ENCODE results near the gene PHYHD1.

Gene PHYHD1

DNA sequence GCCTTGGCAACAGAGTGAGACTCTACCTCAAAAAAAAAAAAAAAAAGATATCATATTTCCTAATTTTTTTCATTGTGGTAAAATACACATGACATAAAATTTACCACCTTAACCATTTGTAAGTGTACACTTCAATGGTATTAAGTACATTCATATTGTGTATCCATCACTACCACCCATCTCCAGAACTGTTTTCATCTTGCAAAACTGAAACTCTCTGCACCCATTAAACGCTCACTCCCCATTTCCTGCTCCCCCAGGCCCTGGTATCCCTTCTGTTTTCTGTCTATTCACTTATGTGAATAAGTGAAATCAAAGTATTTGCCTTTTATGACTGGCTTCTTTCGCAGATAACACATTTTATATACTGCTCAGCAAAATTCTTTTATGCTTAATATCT lies 26.0 kb upstream of the PHYHD1 start:
- H3K4me3 Mint-ChIP-seq: peak overlapping the region; percentile 38
- H3K4me1 Mint-ChIP-seq: peaks cover 69% of the 10 kb centered on the region
- H3K27ac Mint-ChIP-seq: peak overlapping the region; percentile 71
- no peaks in the 10 kb centered on the region for H3K9me3 Mint-ChIP-seq
- no peaks in the 10 kb centered on the region for H3K27me3 Mint-ChIP-seq
- peaks cover 10% of the 10 kb centered on the region for H3K36me3 Mint-ChIP-seq

DNA sequence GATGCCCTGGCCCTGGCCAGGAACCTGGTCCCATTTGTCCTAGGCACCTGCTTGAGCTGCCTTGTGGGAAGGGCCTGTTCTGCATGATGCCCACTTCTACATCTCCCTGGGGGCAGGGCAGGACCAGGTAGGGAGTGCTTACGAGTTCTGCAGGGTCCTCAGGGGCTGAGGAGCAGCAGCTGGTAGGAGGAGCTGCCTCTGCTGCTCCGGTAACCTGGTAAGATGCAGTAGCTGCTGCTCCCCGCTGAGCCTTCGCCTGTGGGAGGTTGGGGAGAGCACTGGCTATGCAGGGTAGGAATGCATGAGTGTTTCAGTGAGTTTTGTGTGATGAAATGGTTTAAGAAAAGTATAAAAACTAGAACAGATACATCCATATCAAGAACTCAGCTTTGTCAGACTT lies 25.2 kb upstream of the PHYHD1 start:
- H3K4me3 Mint-ChIP-seq: no peak overlapping the region

GRCh38 chr9:128898382-128898781 lies 22.4 kb upstream of the PHYHD1 start:
- H3K27ac Mint-ChIP-seq: peak overlapping the region; percentile 94
- H3K9me3 Mint-ChIP-seq: no peaks in the 10 kb centered on the region
- peaks cover 83% of the 10 kb centered on the region for H3K4me1 Mint-ChIP-seq
- H3K27me3 Mint-ChIP-seq: no peaks in the 10 kb centered on the region
- H3K4me3 Mint-ChIP-seq: peak overlapping the region; percentile 42
- peaks cover 8% of the 10 kb centered on the region for H3K36me3 Mint-ChIP-seq

More for the DNA sequence above, 25.2 kb upstream of the PHYHD1 start:
- H3K27ac Mint-ChIP-seq: no peak overlapping the region
- H3K27me3 Mint-ChIP-seq: no peaks in the 10 kb centered on the region
- H3K36me3 Mint-ChIP-seq: peaks cover 10% of the 10 kb centered on the region
- peaks cover 75% of the 10 kb centered on the region for H3K4me1 Mint-ChIP-seq
- H3K9me3 Mint-ChIP-seq: no peaks in the 10 kb centered on the region

GRCh38 chr9:128898845-128899565 lies 21.8 kb upstream of the PHYHD1 start:
- H3K9me3 Mint-ChIP-seq: no peaks in the 10 kb centered on the region
- H3K27ac Mint-ChIP-seq: peak overlapping the region; percentile 91
- peaks cover 7% of the 10 kb centered on the region for H3K36me3 Mint-ChIP-seq
- H3K27me3 Mint-ChIP-seq: no peaks in the 10 kb centered on the region
- peaks cover 84% of the 10 kb centered on the region for H3K4me1 Mint-ChIP-seq
- peak overlapping the region; percentile 66 for H3K4me3 Mint-ChIP-seq

DNA sequence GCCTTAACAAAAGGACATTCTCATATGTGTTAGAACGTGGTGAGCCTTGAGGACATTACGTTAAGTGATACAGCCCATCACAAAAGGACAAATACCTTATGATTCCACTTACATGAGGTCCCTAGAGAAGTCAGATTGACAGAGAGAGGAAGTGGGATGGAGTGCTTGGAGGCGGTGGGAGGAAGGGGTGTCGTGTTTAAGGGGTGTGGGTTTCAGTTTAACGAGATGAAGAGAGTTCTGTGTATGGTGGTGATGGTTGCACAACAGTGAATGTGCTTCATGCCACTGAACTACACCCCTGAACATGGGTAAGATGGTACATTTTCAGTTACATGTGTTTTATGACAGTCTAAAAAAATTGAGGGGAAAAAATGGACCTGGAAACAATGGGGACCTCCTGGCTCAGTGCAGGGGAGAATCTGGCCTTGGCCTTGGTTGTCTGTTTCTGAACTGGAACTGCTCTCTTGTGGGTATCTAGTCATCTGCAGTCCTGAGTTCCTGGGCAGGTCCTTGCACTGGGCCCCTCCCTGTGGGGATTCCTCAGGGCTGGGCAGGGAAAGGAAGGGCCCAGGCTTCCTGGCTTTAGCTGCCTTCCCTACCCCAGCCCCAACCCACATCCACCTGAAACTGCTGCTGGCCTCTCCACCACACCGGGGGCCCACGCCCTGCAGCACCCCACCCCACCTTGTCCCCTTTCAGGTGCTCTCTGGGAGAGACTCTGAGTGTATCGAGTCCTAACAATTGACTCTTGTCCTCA lies 21.0 kb upstream of the PHYHD1 start:
- peaks cover 7% of the 10 kb centered on the region for H3K36me3 Mint-ChIP-seq
- peak overlapping the region; percentile 66 for H3K4me3 Mint-ChIP-seq
- H3K4me1 Mint-ChIP-seq: peaks cover 84% of the 10 kb centered on the region

DNA sequence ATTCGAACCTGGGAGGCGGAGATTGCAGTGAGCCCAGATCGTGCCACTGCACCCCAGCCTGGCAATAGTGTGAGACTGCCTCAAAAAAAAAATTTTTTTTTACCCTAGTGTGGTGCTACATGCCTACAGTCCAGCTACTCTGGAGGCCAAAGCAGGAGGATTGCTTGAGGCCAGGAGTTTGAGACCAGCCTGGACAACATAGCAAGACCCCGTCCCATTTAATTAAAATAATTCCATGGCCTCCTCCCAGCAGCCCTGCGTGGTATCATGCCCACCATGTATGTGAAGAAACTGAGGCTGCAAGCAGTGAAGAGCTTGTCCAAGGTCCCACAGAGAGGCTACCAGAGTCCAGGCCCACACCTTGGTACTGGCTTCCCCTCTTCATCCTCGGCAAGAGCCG lies 19.4 kb upstream of the PHYHD1 start:
- Mint-ChIP-seq H3K4me1 (peaks cover 76% of the 10 kb centered on the region), H3K27me3 (no peaks in the 10 kb centered on the region), H3K36me3 (peaks cover 5% of the 10 kb centered on the region), H3K27ac (peak overlapping the region; percentile 35), H3K4me3 (no peak overlapping the region), H3K9me3 (no peaks in the 10 kb centered on the region)

More for the DNA sequence above, 21.0 kb upstream of the PHYHD1 start:
- Mint-ChIP-seq H3K9me3 (no peaks in the 10 kb centered on the region), H3K27me3 (no peaks in the 10 kb centered on the region), H3K27ac (peak overlapping the region; percentile 91)

DNA sequence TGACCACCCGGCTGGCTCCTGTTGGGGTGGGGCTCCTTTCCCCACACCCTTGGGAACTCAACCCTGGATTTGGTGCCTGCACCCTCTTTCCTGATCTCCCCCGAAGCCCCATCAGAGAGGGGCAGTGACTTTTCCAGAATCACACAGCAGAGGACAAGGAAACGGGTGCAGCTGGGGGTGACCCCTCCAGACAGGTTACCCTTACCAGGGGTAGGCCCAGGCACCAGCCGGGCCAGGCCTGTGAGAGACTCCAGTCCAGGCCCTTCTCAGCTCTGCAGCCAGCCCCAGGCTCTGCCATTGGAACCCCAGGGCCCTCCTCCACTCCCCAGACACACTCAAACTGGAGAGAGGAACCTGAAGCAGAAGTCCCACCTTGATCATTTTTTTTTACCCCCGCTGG lies 19.0 kb upstream of the PHYHD1 start:
- H3K36me3 Mint-ChIP-seq: peaks cover 5% of the 10 kb centered on the region
- no peaks in the 10 kb centered on the region for H3K27me3 Mint-ChIP-seq
- peak overlapping the region; percentile 72 for H3K4me3 Mint-ChIP-seq
- H3K4me1 Mint-ChIP-seq: peaks cover 76% of the 10 kb centered on the region
- no peaks in the 10 kb centered on the region for H3K9me3 Mint-ChIP-seq
- H3K27ac Mint-ChIP-seq: peak overlapping the region; percentile 88

- H3K36me3 Mint-ChIP-seq: peaks cover 5% of the 10 kb centered on the region
- no peaks in the 10 kb centered on the region for H3K9me3 Mint-ChIP-seq
- peak overlapping the region; percentile 72 for H3K4me3 Mint-ChIP-seq
- peaks cover 78% of the 10 kb centered on the region for H3K4me1 Mint-ChIP-seq
- H3K27me3 Mint-ChIP-seq: no peaks in the 10 kb centered on the region
- peak overlapping the region; percentile 88 for H3K27ac Mint-ChIP-seq
Measured at GRCh38 chr9:128902351-128903078, 18.3 kb upstream of the PHYHD1 start.

GRCh38 chr9:128903079-128903461 lies 17.7 kb upstream of the PHYHD1 start:
- Mint-ChIP-seq H3K27ac (peak overlapping the region; percentile 88), H3K36me3 (peaks cover 6% of the 10 kb centered on the region), H3K27me3 (no peaks in the 10 kb centered on the region), H3K4me3 (peak overlapping the region; percentile 72), H3K4me1 (peaks cover 77% of the 10 kb centered on the region), H3K9me3 (no peaks in the 10 kb centered on the region)

DNA sequence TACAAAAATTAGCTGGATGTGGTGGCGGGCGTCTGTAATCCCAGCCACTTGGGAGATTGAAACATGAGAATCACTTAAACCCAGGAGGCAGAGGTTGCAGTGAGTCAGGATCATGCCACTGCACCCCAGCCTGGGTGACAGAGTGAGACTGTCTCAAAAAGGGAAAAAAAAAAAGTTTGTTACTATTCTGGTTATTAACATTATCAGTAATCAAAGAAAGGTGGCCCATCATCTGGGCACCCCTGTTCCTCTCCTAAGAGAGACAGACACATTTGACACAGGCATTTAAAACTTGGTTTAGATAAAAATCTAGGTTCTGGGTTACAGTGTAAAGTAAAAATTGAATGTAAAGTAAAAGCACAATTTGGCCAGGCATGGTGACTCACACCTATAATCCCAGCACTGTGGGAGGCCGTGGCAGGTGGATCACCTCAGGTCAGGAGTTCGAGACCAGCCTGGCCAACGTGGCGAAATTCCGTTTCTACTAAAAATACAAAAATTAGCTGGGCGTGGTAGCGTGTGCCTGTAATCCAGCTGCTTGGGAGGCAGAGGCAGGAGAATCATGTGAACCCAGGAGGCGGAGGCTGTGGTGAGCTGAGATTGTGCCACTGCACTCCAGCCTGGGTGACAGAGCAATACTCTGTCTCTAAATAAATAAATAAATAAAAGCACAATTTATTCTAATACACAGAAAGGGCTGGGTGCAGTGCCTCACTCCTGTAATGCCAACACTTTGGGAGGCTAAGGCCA lies 16.7 kb upstream of the PHYHD1 start:
- H3K27me3 Mint-ChIP-seq: no peaks in the 10 kb centered on the region
- peaks cover 76% of the 10 kb centered on the region for H3K4me1 Mint-ChIP-seq
- H3K4me3 Mint-ChIP-seq: peak overlapping the region; percentile 39
- H3K36me3 Mint-ChIP-seq: peaks cover 5% of the 10 kb centered on the region
- H3K9me3 Mint-ChIP-seq: no peaks in the 10 kb centered on the region
- H3K27ac Mint-ChIP-seq: peak overlapping the region; percentile 51

- Mint-ChIP-seq H3K27ac (no peak overlapping the region), H3K4me1 (peaks cover 75% of the 10 kb centered on the region), H3K27me3 (no peaks in the 10 kb centered on the region), H3K4me3 (no peak overlapping the region), H3K36me3 (peaks cover 8% of the 10 kb centered on the region), H3K9me3 (no peaks in the 10 kb centered on the region)
Measured at GRCh38 chr9:128905964-128906363, 14.8 kb upstream of the PHYHD1 start.

DNA sequence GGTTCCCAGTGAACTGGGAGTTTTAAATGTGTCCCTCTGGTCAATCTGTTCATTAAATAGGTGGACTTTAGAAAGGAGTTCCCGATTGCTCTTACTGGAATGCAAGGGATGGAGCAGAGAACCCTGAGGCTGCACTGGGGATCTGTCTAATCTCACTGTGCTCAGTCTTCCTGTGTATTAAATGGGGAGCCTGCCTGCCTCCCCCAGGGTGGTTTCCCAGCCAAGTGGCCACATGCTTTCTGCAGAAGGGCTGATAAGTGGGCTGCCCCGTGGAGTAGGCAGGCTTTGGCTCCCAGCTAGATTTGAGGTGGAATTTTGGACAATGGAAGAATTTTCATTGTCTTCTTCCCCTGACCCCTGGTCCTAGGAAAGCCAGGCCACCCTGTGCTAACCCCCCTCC lies 14.0 kb upstream of the PHYHD1 start:
- Mint-ChIP-seq H3K4me1 (peaks cover 78% of the 10 kb centered on the region), H3K9me3 (no peaks in the 10 kb centered on the region), H3K36me3 (peaks cover 8% of the 10 kb centered on the region), H3K27me3 (no peaks in the 10 kb centered on the region), H3K4me3 (no peak overlapping the region), H3K27ac (no peak overlapping the region)

DNA sequence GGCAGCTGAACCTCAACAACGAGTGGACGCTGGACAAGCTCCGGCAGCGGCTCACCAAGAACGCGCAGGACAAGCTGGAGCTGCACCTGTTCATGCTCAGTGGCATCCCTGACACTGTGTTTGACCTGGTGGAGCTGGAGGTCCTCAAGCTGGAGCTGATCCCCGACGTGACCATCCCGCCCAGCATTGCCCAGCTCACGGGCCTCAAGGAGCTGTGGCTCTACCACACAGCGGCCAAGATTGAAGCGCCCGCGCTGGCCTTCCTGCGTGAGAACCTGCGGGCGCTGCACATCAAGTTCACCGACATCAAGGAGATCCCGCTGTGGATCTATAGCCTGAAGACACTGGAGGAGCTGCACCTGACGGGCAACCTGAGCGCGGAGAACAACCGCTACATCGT lies 12.4 kb upstream of the PHYHD1 start:
- H3K27ac Mint-ChIP-seq: no peak overlapping the region
- no peak overlapping the region for H3K4me3 Mint-ChIP-seq
- H3K9me3 Mint-ChIP-seq: no peaks in the 10 kb centered on the region
- H3K36me3 Mint-ChIP-seq: peaks cover 14% of the 10 kb centered on the region
- H3K4me1 Mint-ChIP-seq: peaks cover 78% of the 10 kb centered on the region
- H3K27me3 Mint-ChIP-seq: no peaks in the 10 kb centered on the region

GRCh38 chr9:128909859-128910258 lies 10.9 kb upstream of the PHYHD1 start:
- H3K4me1 Mint-ChIP-seq: peaks cover 79% of the 10 kb centered on the region
- no peaks in the 10 kb centered on the region for H3K9me3 Mint-ChIP-seq
- no peak overlapping the region for H3K4me3 Mint-ChIP-seq
- peaks cover 14% of the 10 kb centered on the region for H3K36me3 Mint-ChIP-seq
- no peaks in the 10 kb centered on the region for H3K27me3 Mint-ChIP-seq
- no peak overlapping the region for H3K27ac Mint-ChIP-seq

- no peaks in the 10 kb centered on the region for H3K9me3 Mint-ChIP-seq
- peaks cover 16% of the 10 kb centered on the region for H3K36me3 Mint-ChIP-seq
- H3K4me3 Mint-ChIP-seq: no peak overlapping the region
- peaks cover 72% of the 10 kb centered on the region for H3K4me1 Mint-ChIP-seq
- no peaks in the 10 kb centered on the region for H3K27me3 Mint-ChIP-seq
- peak overlapping the region; percentile 19 for H3K27ac Mint-ChIP-seq
Measured at GRCh38 chr9:128910906-128911305, 9.9 kb upstream of the PHYHD1 start.

Data from activated naive CD4-positive, alpha-beta T cell treated with anti-CD3 and anti-CD28 coated beads, Interleukin-2, amount 50 U/mL, for 24 hours (primary cell).